Rectal smooth muscle tissue (tissue), 1 donor: ENCODE measurements around the gene TTC23.

ENCODE experiments used
- H3K27ac ChIP-seq: one replicate; pipeline ENCODE4 v1.7.0; 2013; ENCODE audit warnings: low read depth, low read length, inconsistent platforms
- H3K27me3 ChIP-seq: one replicate; pipeline ENCODE4 v1.7.0; 2013; ENCODE audit warnings: low read length; ENCODE audit not compliant: control insufficient read depth, insufficient read depth
- H3K36me3 ChIP-seq: one replicate; pipeline ENCODE4 v1.7.0; 2013; ENCODE audit warnings: low read length; ENCODE audit not compliant: control insufficient read depth, insufficient read depth
- H3K4me1 ChIP-seq: one replicate; pipeline ENCODE4 v1.7.0; 2013; ENCODE audit warnings: low read length; ENCODE audit not compliant: control insufficient read depth, insufficient read depth
- H3K4me3 ChIP-seq: one replicate; pipeline ENCODE4 v1.7.0; 2013; ENCODE audit warnings: low read length
- H3K9ac ChIP-seq: one replicate; pipeline ENCODE4 v1.7.0; 2013; ENCODE audit warnings: low read length

The TTC23 gene

DNA sequence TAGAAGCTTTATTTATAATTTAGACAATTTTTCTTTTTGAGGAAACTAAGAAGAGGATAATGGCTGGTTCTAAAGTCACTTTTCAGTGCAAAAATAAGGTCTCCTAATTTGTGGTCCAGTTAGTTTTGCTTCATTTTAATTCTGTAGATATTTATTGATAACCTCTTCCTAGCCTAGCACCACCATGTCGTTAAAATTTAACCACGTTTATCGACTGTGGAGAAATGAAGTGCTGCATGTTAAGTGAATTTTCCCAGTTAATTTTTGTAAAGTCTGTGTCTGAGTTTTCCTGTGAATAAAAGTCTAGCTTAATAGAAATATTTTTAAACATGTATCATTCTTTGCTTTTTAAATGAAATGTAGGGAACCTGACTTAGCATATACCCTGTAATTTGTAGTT is 18.6 kb upstream of the TTC23 start:
- H3K36me3 ChIP-seq, result no peaks in the 10 kb centered on the region
- no peaks in the 10 kb centered on the region for H3K4me1 ChIP-seq
- no peak overlapping the region for H3K9ac ChIP-seq
- H3K27ac ChIP-seq, result no peak overlapping the region
- H3K27me3 ChIP-seq, result no peaks in the 10 kb centered on the region
- H3K4me3 ChIP-seq, result no peak overlapping the region

DNA sequence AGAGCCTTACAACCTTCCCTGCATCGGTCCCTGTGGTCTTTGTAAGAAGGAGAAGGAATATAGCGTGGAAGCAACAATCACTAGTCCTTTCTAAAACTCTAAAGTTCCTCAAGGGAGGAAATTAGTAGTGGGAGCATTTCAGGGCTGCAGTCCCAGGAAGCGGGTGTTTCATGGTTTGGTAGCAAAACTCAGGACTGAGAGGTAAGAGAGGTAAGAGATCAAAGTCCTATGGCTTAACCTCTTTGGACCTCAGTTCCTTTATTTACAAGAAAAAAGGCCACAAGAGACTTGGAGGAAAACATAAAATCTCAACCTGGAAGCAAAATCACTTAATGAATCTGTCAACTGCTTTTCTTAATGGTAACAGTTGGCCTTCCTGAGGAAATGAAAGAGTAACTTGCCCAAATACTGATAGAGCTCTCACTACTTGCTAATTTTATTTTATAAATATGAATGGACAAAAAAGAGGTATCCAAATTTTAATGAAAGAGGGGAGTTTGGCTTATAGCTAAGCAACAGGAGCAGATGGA is 16.2 kb upstream of the TTC23 start:
- Histone ChIP-seq H3K9ac (no peak overlapping the region), H3K36me3 (no peaks in the 10 kb centered on the region), H3K4me3 (no peak overlapping the region), H3K27me3 (no peaks in the 10 kb centered on the region), H3K27ac (no peak overlapping the region), H3K4me1 (no peaks in the 10 kb centered on the region)

DNA sequence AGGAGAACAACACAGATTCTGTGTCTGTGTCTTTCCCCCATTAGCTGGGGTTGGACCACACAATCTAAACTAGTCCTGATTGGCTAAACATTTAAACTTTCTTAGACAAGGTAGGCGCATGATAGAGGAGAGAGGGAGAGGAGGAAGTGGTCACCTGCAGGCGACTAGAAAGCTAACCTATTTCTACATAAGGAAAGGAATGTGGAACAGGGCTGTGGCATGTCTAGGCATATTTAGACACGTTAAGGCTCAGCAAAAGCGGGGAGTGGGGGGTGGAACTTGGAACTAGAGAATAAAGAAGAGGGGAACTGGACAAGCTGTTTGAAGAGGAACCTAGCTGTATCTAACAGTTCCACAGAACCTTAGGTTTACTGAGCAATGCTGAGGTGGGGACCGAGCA is 14.7 kb upstream of the TTC23 start:
- H3K27ac ChIP-seq, result no peak overlapping the region
- H3K9ac ChIP-seq, result no peak overlapping the region
- H3K4me3 ChIP-seq, result no peak overlapping the region

DNA sequence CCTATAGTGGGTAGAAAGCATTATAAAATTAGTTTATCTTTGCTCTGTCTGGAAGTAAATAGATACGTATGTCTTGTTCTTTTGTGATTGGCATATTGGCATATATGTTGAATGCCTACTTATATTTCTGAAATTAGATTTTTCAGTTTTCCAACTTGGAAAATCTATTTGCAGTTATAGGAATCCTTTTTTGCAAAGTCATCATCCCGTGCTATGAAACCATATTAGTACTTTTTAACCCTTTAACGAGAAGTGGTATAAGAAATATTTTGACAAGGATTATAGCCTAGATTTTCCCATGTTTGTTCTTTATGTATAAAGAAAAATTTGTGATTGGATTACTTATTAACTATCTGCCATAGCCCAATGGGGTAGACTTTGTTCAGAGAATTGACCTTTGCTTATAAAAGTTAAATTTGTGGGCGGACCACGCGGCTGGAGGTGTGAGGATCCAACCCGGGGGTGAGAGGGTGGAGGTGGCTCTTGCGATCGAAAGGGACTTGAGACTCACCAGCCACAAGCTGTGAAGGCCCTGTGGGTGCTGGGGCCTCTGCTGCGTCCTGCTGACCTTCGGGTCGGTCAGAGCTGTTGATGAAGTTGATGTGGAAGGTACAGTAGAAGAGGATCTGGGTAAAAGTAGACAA is 7.8 kb upstream of the TTC23 start:
- Histone ChIP-seq H3K36me3 (no peaks in the 10 kb centered on the region), H3K27ac (no peak overlapping the region), H3K9ac (no peak overlapping the region), H3K4me1 (peaks cover under 1% of the 10 kb centered on the region), H3K27me3 (no peaks in the 10 kb centered on the region), H3K4me3 (no peak overlapping the region)

More for the DNA sequence above, 14.7 kb upstream of the TTC23 start:
- Histone ChIP-seq H3K4me1 (no peaks in the 10 kb centered on the region), H3K27me3 (no peaks in the 10 kb centered on the region), H3K36me3 (no peaks in the 10 kb centered on the region)

DNA sequence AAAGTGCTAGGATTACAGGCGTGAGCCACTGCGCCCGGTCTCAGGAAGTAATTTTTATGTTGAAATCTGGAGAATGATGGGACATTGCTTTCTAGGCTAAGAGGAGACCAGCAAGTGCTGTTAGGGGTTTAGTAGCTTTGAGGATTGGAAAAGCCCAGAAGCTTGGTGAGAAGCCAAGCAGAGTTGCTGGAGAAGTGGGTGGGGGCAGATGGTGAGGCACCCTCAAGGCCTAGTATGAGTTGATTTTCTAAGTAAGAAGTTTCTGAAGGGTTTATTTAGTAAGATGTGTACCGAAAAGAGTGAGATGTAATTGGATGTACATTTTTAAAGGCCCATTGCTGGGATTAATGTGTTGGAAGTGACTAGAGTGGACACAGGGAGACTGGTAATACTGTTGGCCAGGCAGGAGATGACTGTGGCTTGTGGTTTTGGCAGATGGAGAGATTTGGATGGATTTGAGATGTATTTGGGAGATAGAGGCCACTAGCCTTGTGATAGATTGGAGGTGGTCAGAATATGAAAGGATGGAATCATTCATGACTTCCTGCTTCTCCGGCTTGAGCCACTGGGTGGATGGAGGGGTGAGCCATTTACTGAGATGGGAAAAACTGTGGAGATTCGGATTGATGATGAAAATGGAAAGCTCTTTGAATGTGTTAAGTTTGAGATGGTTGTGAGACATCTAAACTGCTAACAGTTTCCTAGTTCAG is 4.2 kb upstream of the TTC23 start:
- no peaks in the 10 kb centered on the region for H3K27me3 ChIP-seq
- no peak overlapping the region for H3K9ac ChIP-seq
- no peak overlapping the region for H3K27ac ChIP-seq
- peaks cover 12% of the 10 kb centered on the region for H3K4me1 ChIP-seq
- H3K36me3 ChIP-seq, result no peaks in the 10 kb centered on the region
- no peak overlapping the region for H3K4me3 ChIP-seq

DNA sequence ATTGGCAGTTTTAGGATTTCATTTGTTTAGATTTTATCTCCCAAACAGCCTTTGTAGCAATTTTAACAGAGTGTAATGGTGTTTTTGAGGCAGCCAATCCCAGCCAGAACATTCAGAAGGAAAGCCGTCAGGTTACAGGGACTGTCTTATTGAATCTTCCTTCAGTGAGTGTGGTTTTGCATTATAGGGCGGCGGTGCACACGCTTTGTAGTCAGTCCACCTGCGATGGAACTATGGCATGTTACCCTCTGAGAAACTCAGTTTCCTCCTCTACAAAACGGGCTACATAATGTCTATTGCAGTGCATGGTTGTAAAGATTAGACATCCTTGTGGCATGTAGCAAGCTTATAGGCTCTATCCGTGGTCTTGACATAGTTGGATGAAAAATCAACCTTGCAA is 2.9 kb upstream of the TTC23 start:
- H3K27ac ChIP-seq, result no peak overlapping the region

DNA sequence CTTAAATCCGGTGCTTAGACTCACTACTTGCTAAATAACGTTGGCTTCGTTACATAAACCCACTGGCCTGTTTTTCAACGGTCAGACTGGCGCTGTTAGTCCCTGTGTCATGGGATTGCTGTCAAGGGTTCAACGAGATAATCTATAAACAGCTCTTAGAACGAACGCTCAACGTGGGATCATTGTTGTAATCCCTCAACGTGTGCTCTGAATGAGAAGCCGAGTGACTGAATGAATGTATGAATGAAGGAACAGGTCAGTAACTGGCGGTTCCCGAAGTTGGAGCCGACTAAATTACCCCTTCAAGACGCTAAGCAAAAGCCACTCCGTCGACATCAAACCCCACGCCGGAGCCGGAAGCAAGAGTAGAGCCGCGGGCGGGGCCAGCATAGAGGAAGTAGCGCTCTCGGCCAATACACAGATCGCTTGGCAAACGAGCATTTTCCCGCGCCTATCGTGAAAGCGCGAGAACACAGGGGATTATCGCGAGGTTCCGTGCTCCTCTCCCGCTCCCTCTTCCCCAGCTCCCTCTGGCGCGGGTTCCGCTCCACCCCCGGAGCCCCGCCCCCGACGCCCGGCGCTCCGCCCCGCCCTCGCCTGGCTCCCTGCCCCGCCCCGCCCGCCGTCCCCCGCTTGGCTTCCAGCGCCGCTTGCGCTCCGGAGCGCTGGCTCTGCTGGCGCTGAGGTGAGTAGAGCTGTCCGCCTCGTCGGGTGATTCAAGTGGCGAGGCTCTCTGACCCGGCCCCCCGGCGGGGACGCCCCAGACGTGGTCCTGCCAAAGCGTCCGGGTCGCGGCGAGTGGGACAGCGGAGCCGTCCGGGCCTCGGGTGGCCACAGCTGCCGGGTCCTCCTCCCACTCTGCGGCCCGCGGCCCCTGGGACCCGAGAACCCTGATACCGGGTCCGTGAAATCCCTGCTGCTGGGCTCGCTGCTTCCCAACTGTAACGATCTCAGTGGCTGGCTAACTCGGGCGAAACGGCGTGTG is 1.8 kb upstream of the TTC23 start, which contains the start of gene LRRC28:
LRRC28 (plus strand) TSS at position 625 of the 985 bp plus-strand sequence. CDS start 4,477 bp downstream, outside the sequence.
- Histone ChIP-seq H3K27me3 (no peaks in the 10 kb centered on the region), H3K9ac (peak within 1 kb of the TSS; percentile 66), H3K36me3 (no peaks in the 10 kb centered on the region), H3K27ac (peak within 1 kb of the TSS; percentile 93), H3K4me3 (peak within 1 kb of the TSS; percentile 92), H3K4me1 (peaks cover 15% of the 10 kb centered on the region)

More for the DNA sequence above, 2.9 kb upstream of the TTC23 start:
- H3K36me3 ChIP-seq, result no peaks in the 10 kb centered on the region
- no peak overlapping the region for H3K9ac ChIP-seq
- peaks cover 15% of the 10 kb centered on the region for H3K4me1 ChIP-seq
- peak overlapping the region; percentile 92 for H3K4me3 ChIP-seq
- no peaks in the 10 kb centered on the region for H3K27me3 ChIP-seq

DNA sequence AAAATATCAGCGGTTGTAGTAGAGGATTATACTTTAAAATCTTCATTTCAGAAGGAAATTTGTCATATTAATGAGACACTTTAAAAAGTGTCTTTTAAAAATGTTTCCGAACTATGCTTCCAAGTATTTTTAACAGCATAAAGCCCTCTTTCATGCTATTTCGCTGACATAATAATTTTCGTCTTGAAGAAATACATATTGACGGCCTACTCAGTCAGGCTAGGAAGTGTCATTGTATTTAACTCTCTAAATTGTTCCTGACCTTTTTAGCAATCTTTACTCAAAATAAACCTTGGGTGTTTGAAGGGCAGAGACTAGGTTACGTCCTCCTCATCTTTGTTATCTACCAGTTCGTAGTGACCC is 1.1 kb upstream of the TTC23 start:
- no peaks in the 10 kb centered on the region for H3K36me3 ChIP-seq
- H3K27ac ChIP-seq, result peak overlapping the region; percentile 93
- peaks cover 15% of the 10 kb centered on the region for H3K4me1 ChIP-seq
- peak overlapping the region; percentile 61 for H3K9ac ChIP-seq
- no peaks in the 10 kb centered on the region for H3K27me3 ChIP-seq
- peak overlapping the region; percentile 73 for H3K4me3 ChIP-seq

DNA sequence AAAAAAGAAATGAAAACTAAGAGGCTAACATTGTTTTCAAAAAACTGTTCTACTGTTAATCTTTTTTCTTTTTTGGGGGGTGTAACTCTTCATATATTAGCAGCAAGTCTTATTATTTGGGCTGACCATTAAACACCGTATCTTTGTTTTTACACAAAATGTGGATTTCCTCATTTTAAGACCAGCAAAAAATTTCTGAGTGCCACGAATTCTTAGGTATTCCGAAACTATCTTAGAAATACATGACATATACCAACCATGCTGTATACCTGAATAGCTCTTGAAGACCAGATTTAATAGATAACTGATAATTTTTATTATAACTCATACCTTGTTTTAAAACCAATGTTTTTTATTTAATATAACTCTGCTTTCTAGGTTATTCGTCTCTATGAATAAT is 620 bp upstream of the TTC23 start:
- Histone ChIP-seq H3K9ac (no peak overlapping the region), H3K27ac (peak overlapping the region; percentile 93), H3K27me3 (no peaks in the 10 kb centered on the region), H3K4me1 (peaks cover 15% of the 10 kb centered on the region), H3K36me3 (no peaks in the 10 kb centered on the region), H3K4me3 (peak overlapping the region; percentile 73)

DNA sequence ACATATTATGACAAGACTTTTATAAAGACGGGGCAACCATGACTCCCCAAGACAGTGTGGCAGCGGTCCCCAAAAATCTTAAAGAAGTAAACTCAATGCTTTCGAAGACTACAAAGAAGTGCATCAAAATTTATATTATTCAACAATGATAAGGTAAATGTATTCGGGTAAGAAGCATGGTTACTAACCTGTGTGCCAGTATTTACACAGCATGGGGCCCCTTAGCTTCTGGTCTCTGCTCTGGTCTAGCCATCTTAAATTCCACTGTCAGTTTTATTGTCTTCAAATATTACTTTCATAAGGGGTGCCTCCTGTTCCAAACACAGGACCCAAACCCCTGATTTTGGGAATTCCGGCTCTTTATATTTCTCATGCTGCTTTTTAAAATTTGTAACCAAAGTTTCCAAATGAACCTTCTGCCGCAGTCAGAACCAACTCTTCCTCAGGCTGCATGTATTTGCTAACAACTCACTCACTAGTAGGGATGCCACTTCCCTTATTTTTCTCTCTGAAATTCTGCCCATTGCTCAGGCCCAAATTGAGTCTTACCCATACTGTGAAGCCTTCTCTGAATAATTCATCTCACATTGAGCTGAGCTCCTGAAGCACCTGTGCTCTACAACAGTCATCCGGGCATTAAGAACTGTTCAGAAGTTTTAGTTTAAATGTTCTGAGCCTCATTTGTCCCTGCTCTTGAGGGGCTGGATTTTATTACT is 1.2 kb downstream of the TTC23 start:
- H3K36me3 ChIP-seq, result no peaks in the 10 kb centered on the region
- H3K27me3 ChIP-seq, result no peaks in the 10 kb centered on the region
- peak overlapping the region; percentile 53 for H3K4me3 ChIP-seq
- no peak overlapping the region for H3K27ac ChIP-seq
- H3K9ac ChIP-seq, result no peak overlapping the region
- peaks cover 15% of the 10 kb centered on the region for H3K4me1 ChIP-seq

DNA sequence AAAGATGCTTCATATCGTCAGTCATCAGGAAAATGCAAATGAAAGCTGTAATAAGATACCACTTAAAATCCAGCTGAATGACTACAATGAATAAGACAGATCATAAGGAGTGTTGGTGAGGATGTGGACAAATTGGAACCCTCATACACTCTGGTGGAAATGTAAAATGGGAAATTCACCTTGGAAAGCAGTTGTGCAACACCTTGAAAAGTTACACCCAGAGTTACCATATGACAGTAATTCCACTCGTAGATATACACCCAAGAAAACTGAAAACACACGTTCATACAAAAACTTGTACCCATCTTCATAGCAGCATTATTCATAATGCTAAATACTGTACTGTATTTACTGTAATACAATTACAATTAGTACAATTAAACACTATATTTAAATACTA is 2.3 kb downstream of the TTC23 start:
- Histone ChIP-seq H3K4me3 (no peak overlapping the region), H3K27ac (no peak overlapping the region), H3K4me1 (peaks cover 13% of the 10 kb centered on the region), H3K36me3 (no peaks in the 10 kb centered on the region), H3K9ac (no peak overlapping the region), H3K27me3 (no peaks in the 10 kb centered on the region)
